Sciatic nerve (tissue), 2 donors: ENCODE measurements around the gene ZC3H8. TPM values are rescaled to one million over a fixed set of nuclear protein-coding genes. Genes with fewer than 3 reads are reported as not detected.

Experiments
- ATAC-seq: fragments of 200-7000 bp; cut with Tn5 transposase; one replicate; pipeline ENCODE4 v1.9.1; 2020; ENCODE audit warnings: mild to moderate bottlenecking, moderate library complexity
- DNase-seq: peaks from one replicate; pipeline ENCODE4 v3.0.0-alpha.2; 2020; ENCODE audit warnings: low spot score
- intact Hi-C: fragments of 100-400 bp; cut with DNase I; formaldehyde crosslinking; loops from one replicate; pipeline ENCODE4 v1.14.2; 2022
- total RNA-seq: library from RNA; stranded (reverse); fragmentation: NEBNext Ultra II Directional; extraction: Animal tissue kit (Norgen Biotek cat#: 25700); gene quantifications from one replicate; pipeline ENCODE4 v1.2.1, GENCODE V29; 2021
- donor health status: DM: no; HTN: no; CAD: no.
- donor health status: DM: no; HTN: no; CAD: no.

ZC3H8 gene
- total RNA-seq, 1 donor from 2014 or later = 11.1 TPM

DNA sequence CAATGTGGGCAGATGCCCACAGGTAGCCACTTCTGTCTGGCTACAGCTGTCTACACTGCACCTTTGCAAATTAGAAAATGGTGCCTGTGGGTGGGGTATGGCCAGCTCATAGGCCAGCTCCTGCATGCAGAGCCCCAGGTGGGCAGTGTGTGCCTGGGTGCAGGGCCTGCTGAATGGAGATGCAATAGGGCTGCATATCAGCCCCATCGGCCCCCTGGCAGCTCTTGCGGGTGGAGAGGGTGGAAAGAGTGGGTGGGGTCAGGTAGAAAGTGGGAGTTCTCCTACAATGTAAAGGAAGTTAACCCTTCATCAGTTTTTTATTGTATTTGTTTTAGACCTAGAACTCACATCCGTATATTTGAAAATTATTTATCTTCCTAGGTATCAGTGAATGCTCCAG lies 79.5 kb downstream of the ZC3H8 start:
- ATAC-seq (no peak), DNase-seq (peak; percentile 21)
- intact Hi-C loops = no loop called here

GRCh38 chr2:112174383-112174782 lies 80.5 kb downstream of the ZC3H8 start:
- no peak for ATAC-seq
- intact Hi-C loops = no loop called here
- no peak for DNase-seq

DNA sequence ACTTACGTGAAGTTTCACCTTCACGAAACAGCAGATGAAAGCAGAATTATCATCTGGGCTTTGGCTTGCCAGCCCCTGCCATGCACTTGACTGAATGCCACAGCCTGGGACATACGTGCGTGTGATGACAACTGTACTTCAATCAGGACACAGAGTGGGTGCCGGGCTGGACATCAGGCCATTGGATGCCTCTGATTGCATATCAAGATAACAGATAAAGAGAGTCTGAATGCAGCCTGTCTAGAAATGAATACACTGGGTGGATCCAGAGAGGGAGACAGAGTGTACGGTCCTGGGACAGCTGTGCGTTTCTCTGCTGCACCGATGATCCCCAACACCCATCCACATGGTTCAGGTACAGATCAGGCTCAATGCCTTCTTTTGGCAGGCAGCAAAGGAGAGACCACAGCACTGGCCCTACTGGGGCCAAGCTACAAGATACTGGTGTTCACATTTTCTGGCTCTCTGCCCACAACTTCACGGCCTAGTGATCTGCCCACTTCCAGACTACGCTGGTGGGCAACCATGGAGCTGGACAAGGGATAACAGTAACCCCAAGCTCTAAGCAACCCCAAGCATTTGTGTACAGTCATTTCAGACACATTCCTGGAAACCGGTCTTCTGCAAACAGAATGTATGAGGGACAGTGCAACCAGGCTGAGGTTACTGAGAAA lies 81.1 kb downstream of the ZC3H8 start:
- intact Hi-C loops = no loop called here
- ATAC-seq (no peak), DNase-seq (peak; percentile 43)

DNA sequence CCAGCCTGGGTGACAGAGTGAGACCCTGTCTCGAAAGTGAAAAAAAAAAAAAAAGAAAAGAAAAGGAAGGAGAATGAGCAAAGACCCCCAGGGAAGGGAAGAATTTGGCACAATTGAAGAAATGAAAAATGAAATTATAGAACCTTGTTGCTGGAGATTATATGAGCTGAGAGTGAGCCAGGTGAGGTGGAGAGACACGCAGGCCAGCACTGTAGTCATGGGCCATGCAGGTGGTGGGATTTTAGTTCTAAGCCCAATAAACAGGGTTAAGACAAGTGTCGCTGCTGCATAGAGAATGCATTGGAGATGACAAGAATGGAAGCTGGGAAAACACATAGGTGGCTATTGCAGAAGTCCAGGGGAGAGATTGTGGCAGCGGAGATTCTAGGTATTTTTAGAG lies 84.3 kb downstream of the ZC3H8 start:
- intact Hi-C loops = no loop called here
- ATAC-seq (no peak), DNase-seq (peak; percentile 9)

- intact Hi-C loops = no loop called here
- no peak for DNase-seq
- no peak for ATAC-seq
Observed at GRCh38 chr2:112168422-112169124, 86.3 kb downstream of the ZC3H8 start.

DNA sequence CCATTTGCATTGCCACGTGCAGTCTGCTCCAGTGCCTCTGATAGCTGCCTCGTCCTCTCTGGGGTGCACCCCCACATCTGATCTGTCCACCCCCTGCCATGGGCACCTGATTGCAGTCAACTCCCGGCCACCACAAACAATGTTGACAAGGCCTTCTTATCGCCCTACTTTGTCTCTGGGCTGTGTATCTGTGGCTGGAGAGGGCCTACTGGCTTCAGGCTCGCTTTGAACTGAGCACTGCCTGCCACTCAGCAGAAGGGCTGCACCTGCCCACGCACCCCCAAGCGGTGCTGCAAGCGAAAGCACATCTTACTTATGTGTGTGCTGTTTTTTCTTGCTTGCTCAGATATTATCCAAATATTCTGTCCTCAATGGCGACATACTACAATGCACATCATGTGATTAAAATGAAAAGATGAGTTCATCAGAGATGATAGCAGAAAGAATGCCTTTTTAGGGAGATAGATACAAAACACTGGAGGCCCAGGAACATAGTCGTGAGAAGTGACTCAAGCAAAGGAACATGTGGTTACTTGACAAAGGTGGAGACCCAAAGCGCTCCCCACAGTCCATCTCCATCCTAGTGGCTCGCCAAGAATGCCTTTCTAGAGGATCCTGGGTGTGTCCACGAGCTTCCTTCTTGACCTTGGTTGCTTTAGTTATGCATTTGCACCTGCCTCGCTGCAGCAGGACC lies 87.9 kb downstream of the ZC3H8 start:
- intact Hi-C loops = no loop called here
- peak; percentile 19 for DNase-seq

DNA sequence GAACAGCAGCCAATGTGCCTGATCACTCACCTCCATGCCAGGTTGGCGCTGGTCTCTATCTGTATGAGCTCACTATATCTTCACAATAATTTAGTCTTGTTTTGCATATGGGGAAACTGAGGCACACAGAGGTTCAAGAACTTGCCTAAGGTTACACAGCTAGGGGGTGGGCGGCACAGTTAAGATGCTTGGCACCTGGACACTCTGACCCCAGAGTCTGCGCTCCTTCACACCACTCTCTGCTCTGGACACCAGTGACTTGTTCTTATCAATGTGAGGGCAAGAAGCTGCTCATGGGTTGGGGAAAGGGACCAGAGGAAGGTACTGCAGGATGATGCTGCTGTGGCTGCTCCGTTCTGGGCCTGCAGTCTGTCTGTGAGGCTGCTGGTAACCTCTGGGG lies 89.5 kb downstream of the ZC3H8 start:
- DNase-seq (peak; percentile 18), ATAC-seq (no peak)
- intact Hi-C loops = no loop called here

More for the DNA sequence above, 87.9 kb downstream of the ZC3H8 start:
- ATAC-seq = no peak

- ATAC-seq = no peak
- DNase-seq = peak; percentile 42
Observed at GRCh38 chr2:112164876-112165275, 90.0 kb downstream of the ZC3H8 start.

GRCh38 chr2:112163541-112163981 lies 91.3 kb downstream of the ZC3H8 start:
- intact Hi-C loops = no loop called here
- ATAC-seq = no peak
- DNase-seq = peak; percentile 13

More at GRCh38 chr2:112164876-112165275, 90.0 kb downstream of the ZC3H8 start:
- intact Hi-C loops = no loop called here

DNA sequence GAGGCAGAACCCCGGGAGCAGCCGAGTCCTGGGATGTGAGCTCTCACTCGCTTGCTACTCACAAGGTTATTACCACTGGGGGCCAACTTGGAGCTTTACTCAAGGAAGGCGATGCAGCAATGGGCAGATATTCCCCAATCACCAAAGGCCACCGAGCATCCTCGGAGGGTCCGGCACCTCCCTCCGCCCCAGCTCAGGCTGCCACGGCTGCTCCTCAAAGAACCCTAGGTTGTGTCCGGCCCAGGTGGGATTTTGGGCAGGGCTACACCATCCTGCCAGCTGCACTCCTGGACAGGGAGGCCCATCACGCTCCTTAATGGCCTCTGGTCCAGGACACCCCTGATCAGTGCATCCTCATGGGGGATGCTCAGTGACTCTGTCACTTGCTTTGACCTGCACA lies 91.9 kb downstream of the ZC3H8 start:
- ATAC-seq (no peak), DNase-seq (peak; percentile 34)
- intact Hi-C loops = no loop called here

DNA sequence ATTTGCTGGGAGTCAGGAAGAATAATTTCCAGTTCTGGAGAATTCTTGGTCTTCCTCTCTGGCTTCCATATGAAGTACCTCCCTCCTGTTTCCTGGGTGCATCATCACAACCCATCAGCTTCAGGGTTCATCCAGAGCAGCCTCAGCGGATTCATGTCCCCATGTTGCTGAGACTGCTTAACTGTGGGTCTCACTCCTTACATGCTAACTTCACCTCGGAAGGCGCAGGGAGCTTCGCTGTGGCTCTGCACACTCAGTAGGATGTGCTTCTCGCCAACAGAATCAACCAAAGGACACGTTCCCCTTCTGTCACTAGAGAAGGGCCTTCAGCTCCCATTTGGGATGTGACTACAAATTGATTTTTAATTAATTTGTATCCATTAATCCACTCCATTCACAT lies 92.5 kb downstream of the ZC3H8 start:
- intact Hi-C loops = no loop called here
- DNase-seq (peak; percentile 15), ATAC-seq (no peak)

Other genes with a start within 250 kb of the ZC3H8 start
- gene TMEM87B, start 199.8 kb downstream of the ZC3H8 start, total RNA-seq = 21.4 TPM
- gene FBLN7, start 116.7 kb downstream of the ZC3H8 start, total RNA-seq = 2.3 TPM
- gene ZC3H6, start 20.6 kb upstream of the ZC3H8 start, total RNA-seq = 37.7 TPM
- gene RGPD8, start 178.6 kb upstream of the ZC3H8 start, total RNA-seq = 36.2 TPM
- 36.7 TPM for gene TTL, start 227.1 kb upstream of the ZC3H8 start, total RNA-seq